NCI-H82 treated with DMSO at 0.1 percent for 48 hours (cell line): ENCODE measurements around the gene TAX1BP3.

Experiments used
- DNase-seq: peaks from one replicate; lab custom pipeline; 2025; ENCODE audit not compliant: unreplicated experiment; lab: John Stamatoyannopoulos, UW

The TAX1BP3 gene

GRCh38 chr17:3688852-3689261 is 20.5 kb upstream of the TAX1BP3 start:
- no peak for DNase-seq

GRCh38 chr17:3688027-3688553 is 19.7 kb upstream of the TAX1BP3 start:
- DNase-seq = no peak

- no peak for DNase-seq
These were observed 16.8 kb upstream of the TAX1BP3 start for GRCh38 chr17:3685174-3685573.

- no peak for DNase-seq
These were observed 14.7 kb upstream of the TAX1BP3 start for GRCh38 chr17:3683054-3683511.

GRCh38 chr17:3682033-3682432 is 13.7 kb upstream of the TAX1BP3 start:
- no peak for DNase-seq

GRCh38 chr17:3681565-3681964 is 13.2 kb upstream of the TAX1BP3 start:
- no peak for DNase-seq

- DNase-seq = no peak
These were observed 12.7 kb upstream of the TAX1BP3 start for GRCh38 chr17:3681057-3681456.

GRCh38 chr17:3679531-3680126 is 11.3 kb upstream of the TAX1BP3 start:
- no peak for DNase-seq

- no peak for DNase-seq
These were observed 10.6 kb upstream of the TAX1BP3 start for GRCh38 chr17:3678821-3679530.

GRCh38 chr17:3678095-3678820 is 9.9 kb upstream of the TAX1BP3 start:
- no peak for DNase-seq

GRCh38 chr17:3675886-3676285 is 7.5 kb upstream of the TAX1BP3 start:
- no peak for DNase-seq

GRCh38 chr17:3672571-3672970 is 4.2 kb upstream of the TAX1BP3 start:
- no peak for DNase-seq

- DNase-seq = no peak
These were observed 1.2 kb upstream of the TAX1BP3 start for GRCh38 chr17:3669548-3669947.

GRCh38 chr17:3669085-3669347 is 638 bp upstream of the TAX1BP3 start:
- no peak for DNase-seq

- no peak for DNase-seq
These were observed 756 bp downstream of the TAX1BP3 start for GRCh38 chr17:3667366-3668278.

- DNase-seq = no peak
These were observed 1.9 kb downstream of the TAX1BP3 start for GRCh38 chr17:3666516-3666915.

GRCh38 chr17:3665834-3666233 is 2.5 kb downstream of the TAX1BP3 start:
- no peak for DNase-seq

- DNase-seq = no peak
These were observed 5.0 kb downstream of the TAX1BP3 start for GRCh38 chr17:3663102-3664011.

GRCh38 chr17:3660311-3660891 is 8.0 kb downstream of the TAX1BP3 start:
- no peak for DNase-seq
